IPS-15b (cell line): ENCODE measurements around the gene RAB39B.
"Not testable (repeated sequence)": the region's sequence is repeated elsewhere in the genome, so short reads cannot be mapped to it uniquely, and the experiment has no call there.

Experiments
- H3K27me3 ChIP-seq: one replicate; pipeline ENCODE4 v1.6.1; 2013; ENCODE audit warnings: low read length; ENCODE audit not compliant: control insufficient read depth, insufficient read depth
- H3K36me3 ChIP-seq: one replicate; pipeline ENCODE4 v1.6.1; 2013; ENCODE audit warnings: low read length; ENCODE audit not compliant: control insufficient read depth, insufficient read depth
- H3K4me1 ChIP-seq: one replicate; pipeline ENCODE4 v1.6.1; 2013; ENCODE audit warnings: mild to moderate bottlenecking, low read length; ENCODE audit not compliant: control insufficient read depth, insufficient read depth
- H3K4me3 ChIP-seq: one replicate; pipeline ENCODE4 v1.5.1; 2013; ENCODE audit warnings: low read depth, low read length
- H3K9ac ChIP-seq: one replicate; pipeline ENCODE4 v1.6.1; 2013; ENCODE audit warnings: low read depth, mild to moderate bottlenecking, low read length
- H3K9me3 ChIP-seq: one replicate; pipeline ENCODE4 v1.6.1; 2013; ENCODE audit warnings: mild to moderate bottlenecking, low read length; ENCODE audit not compliant: control insufficient read depth, insufficient read depth

RAB39B gene, protein sequence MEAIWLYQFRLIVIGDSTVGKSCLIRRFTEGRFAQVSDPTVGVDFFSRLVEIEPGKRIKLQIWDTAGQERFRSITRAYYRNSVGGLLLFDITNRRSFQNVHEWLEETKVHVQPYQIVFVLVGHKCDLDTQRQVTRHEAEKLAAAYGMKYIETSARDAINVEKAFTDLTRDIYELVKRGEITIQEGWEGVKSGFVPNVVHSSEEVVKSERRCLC

DNA sequence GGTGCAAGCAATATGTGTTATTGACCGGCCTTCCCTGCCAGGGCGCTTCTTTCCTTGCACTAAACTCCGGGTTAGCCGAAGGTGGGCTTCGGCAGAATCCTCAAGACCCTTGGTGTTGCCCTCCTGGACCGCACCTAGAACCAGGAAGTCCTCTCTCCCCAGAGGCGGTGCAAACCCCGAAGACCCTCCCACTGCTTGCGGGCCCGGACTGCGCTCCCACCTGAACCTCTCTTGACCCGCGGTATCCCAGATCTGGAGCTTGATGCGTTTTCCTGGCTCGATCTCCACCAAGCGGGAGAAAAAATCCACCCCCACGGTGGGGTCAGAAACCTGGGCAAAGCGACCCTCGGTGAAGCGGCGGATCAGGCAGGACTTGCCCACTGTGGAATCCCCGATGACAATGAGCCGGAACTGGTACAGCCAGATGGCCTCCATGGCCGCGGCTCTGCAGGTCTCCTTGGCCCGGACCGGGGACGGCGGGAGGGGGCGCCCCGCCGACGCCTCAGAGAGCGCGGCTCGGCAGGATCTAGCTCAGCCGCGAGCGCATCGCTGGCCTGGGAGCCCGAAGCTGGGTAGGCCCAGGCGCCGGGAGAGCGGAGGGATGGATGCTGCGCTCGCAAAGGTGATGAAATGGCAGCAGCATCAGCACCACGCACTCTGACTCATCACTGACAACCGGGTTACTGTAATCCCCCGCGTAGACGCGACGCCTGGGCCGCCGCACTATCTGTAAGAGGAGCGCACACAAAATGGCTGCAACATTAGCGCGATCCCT, at the start of gene RAB39B:
Gene RAB39B (minus strand): TSS at position 638 of the 775 bp plus-strand sequence. CDS start 203 bp downstream, at position 435.
- Histone ChIP-seq H3K36me3 (no peaks in the 10 kb centered on the region), H3K4me3 (peak within 1 kb of the TSS; percentile 42), H3K27me3 (no peaks in the 10 kb centered on the region), H3K9me3 (no peaks in the 10 kb centered on the region), H3K9ac (no peak within 1 kb of the TSS), H3K4me1 (no peaks in the 10 kb centered on the region)

DNA sequence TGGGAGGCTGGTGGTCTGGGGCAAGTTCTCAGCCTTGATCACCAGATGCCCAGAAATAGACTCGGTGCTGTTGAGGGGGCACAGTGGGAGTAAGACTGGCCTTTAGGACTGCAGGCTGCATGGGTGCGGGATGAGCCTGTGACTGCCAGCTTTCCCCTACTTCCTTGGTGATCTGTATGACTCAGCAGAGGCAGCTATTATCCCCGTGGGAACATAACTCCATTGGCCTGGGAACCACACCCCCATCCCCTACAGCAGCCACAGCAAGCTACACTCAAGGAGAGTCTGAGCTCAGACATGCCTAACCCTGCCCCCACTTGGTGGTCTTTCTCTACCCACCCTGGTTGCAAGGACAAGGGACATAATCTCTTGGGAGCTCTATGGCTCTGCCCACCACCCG, 49.5 kb upstream of the RAB39B start:
- no peaks in the 10 kb centered on the region for H3K27me3 ChIP-seq
- H3K9me3 ChIP-seq: peaks cover 3% of the 10 kb centered on the region

DNA sequence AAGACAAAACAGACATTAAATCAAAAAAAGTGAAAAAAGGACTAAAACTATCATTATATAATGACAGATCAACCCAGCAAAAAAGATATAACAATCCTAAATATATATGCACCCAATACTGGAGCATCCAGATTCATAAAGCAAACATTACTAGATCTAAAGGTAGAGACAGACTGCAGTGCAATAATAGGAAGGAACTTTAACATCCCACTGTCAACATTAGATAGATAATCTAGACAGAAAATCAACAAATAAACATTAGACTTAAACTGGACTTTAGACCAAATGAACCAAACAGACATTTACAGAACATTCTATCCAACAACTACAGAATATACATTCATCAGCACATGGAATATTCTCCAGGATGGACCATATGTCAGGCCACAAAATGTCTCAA, 29.5 kb upstream of the RAB39B start:
- H3K4me3 ChIP-seq: no peak overlapping the region
- H3K4me1 ChIP-seq: no peaks in the 10 kb centered on the region
- no peak overlapping the region for H3K9ac ChIP-seq
- H3K27me3 ChIP-seq: no peaks in the 10 kb centered on the region
- no peaks in the 10 kb centered on the region for H3K36me3 ChIP-seq
- no peaks in the 10 kb centered on the region for H3K9me3 ChIP-seq

More for the DNA sequence above, 49.5 kb upstream of the RAB39B start:
- Histone ChIP-seq H3K4me1 (no peaks in the 10 kb centered on the region), H3K4me3 (no peak overlapping the region), H3K9ac (no peak overlapping the region), H3K36me3 (no peaks in the 10 kb centered on the region)

DNA sequence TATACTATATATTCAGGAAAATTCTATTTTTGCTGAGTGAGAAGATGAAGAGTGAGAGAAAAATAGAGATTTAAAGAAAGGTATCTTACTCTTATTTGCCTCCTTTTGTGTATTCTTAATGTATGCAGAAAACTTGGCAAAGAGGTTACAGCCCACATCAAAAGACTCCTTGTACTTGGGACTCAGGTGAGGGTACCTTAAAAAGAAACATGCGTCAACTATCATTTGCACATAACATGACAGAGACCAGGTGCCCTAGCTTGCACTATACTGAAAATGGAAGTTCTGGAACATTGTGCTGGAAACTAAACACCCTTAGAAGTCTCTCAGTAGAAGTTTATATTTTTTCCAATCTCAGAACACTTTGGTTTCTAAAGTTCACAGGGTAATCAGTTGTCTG, 15.6 kb upstream of the RAB39B start:
- H3K9ac ChIP-seq: no peak overlapping the region
- peaks cover 6% of the 10 kb centered on the region for H3K9me3 ChIP-seq
- no peaks in the 10 kb centered on the region for H3K4me1 ChIP-seq
- H3K4me3 ChIP-seq: no peak overlapping the region
- H3K27me3 ChIP-seq: no peaks in the 10 kb centered on the region
- H3K36me3 ChIP-seq: no peaks in the 10 kb centered on the region

DNA sequence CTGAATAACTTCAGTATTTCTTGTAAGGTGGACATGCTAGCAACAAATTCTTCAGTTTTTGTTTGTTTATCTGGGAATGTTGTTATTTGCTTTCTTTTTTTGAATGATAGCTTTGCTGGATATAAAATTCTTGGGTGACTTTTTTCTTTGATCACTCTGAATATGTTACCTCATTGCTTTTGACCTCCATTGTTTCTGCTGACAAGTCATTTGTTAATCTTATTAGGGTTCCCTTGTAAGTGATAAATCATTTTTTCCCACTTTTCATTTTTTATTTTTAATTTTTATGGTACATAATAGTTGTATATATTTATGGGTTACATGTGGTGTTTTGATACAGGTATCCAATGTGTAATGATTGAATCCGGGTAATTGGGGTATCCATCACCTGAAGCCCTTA, 6.7 kb upstream of the RAB39B start:
- no peak overlapping the region for H3K9ac ChIP-seq
- no peaks in the 10 kb centered on the region for H3K36me3 ChIP-seq
- H3K4me1 ChIP-seq: no peaks in the 10 kb centered on the region
- no peaks in the 10 kb centered on the region for H3K27me3 ChIP-seq
- H3K9me3 ChIP-seq: no peaks in the 10 kb centered on the region
- no peak overlapping the region for H3K4me3 ChIP-seq

DNA sequence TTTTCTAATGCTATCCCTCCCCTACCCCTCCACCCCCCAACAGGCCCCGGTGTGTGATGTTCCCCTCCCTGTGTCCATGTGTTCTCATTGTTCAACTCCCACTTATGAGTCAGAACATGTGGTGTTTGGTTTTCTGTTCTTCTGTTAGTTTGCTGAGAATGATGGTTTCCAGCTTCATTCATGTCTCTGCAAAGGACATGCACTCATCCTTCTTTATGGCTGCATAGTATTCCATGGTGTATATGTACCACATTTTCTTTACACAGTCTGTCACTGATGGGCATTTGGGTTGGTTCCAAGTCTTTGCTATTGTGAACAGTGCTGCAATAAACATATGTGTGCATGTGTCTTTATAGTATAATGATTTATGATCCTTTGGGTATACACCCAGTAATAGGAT, 3.7 kb upstream of the RAB39B start:
- H3K4me3 ChIP-seq, H3K4me1 ChIP-seq, H3K27me3 ChIP-seq, H3K9me3 ChIP-seq, H3K9ac ChIP-seq, H3K36me3 ChIP-seq: not testable (repeated sequence)

DNA sequence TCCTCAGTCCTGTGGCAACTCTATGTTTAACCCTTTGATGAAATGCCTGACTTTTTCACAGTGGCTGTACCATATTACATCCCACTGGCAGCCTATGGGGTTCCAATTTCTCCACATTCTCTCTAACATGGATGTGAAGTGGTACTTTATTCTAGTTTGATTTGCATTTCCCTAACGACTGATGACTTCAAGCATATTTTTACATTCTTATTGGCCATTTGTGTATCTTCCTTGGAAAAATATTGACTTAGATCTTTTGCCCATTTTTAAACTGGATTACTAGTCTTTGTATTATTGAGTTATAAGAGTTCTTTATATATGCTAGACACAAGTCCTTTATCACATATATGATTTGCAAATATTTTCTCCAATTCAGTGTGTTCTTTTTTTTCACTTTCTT, 2.1 kb upstream of the RAB39B start:
- Histone ChIP-seq H3K36me3 (no peaks in the 10 kb centered on the region), H3K27me3 (no peaks in the 10 kb centered on the region), H3K9ac (no peak overlapping the region), H3K9me3 (no peaks in the 10 kb centered on the region), H3K4me1 (no peaks in the 10 kb centered on the region), H3K4me3 (no peak overlapping the region)

DNA sequence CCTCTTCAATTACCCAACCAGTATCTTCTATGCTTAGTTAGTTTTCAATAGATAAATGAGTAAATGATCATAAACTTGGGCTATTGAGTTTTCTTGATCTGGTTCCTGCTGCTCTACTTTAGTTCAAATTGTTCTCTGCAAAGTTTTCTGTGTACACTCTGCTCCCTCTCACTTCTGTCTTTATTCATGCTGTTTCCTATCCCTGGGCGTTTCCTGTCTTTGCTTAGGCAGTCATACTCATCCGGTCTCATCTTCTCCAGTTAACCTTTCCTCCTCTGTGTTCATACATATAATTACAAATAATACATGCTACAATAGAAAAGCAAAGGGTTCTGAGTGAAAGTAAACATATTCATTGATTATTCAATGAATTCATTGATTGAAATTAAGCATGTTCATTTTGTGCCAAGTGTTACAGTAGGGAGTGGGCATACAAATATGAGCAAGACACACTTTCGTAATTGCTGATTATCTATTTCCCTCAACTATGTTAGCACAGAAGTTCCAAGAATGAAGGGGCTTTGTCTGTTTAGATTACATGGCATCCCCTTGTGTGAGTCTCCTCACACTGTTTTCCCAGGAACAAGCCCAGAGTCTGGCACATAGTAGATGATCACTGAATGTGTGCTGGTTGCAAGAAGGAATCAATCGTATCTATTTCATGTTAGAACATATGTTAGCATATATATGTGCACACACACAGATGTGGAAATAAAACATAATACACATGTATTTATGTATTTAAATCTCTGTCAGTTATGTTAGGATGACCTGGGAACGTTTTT, 1.1 kb downstream of the RAB39B start:
- Histone ChIP-seq H3K4me3 (peak overlapping the region; percentile 42), H3K9me3 (no peaks in the 10 kb centered on the region), H3K9ac (no peak overlapping the region), H3K36me3 (no peaks in the 10 kb centered on the region), H3K4me1 (no peaks in the 10 kb centered on the region), H3K27me3 (no peaks in the 10 kb centered on the region)

DNA sequence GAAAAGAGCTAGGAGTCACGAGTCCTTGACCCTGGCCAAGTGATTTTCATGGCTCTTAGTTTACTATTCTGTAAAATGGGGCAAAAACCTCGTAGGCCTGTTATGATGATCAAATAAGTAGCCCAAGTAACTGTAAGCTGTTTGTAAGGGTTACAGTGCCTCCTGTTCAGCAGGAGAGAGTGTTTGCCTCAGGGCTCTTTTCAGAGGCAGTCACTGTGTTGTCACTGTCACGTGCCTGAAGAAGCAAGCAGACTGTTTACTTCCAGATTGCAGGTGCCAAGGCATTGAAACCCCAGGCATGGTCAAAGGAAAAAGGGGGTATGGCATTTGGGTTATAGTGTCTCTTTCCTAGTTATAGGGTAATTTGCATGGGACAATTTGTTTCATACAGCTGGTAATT, 4.5 kb downstream of the RAB39B start:
- H3K9me3 ChIP-seq: no peaks in the 10 kb centered on the region
- H3K36me3 ChIP-seq: no peaks in the 10 kb centered on the region
- no peak overlapping the region for H3K4me3 ChIP-seq
- H3K9ac ChIP-seq: no peak overlapping the region
- H3K4me1 ChIP-seq: no peaks in the 10 kb centered on the region
- no peaks in the 10 kb centered on the region for H3K27me3 ChIP-seq

DNA sequence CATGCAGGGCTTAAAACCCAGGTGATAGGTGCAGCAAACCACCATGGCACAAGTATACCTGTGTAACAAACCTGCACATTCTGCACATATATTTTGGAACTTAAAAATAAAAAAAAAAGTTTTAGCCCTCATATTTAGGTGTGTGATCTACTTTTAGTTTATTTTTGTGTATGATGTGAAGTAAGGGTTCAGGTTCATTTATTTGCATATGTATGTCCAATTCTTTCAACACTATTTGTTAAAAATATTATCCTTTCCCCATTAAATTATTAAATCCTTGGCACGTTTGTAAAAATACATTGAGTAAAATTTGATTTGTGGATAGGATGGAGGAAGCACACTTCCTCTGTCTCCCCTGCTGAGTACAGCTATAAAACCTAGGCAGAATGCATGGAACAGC, 12.9 kb downstream of the RAB39B start:
- Histone ChIP-seq H3K9me3 (no peaks in the 10 kb centered on the region), H3K36me3 (no peaks in the 10 kb centered on the region), H3K27me3 (no peaks in the 10 kb centered on the region), H3K4me1 (no peaks in the 10 kb centered on the region), H3K9ac (no peak overlapping the region), H3K4me3 (no peak overlapping the region)

DNA sequence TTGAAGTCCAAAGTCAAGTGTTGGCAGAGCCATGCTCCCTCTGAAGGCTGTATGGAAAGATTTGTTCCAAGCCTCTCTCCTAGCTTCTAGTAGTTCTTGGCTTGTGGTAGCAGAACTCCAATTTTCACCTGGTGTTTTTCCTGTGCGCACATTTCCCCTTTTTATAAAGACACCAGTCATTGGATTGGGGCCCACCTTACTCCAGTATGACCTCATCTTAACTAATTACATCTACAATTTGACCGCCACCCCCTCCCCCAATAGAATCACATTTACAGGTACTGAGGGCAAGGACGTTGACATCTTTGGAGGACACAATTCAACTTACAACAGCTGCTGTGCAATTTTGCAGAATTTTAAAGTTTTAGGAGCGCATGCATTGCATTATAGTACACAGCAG, 16.8 kb downstream of the RAB39B start:
- H3K9ac ChIP-seq: no peak overlapping the region
- H3K4me3 ChIP-seq: no peak overlapping the region
- H3K36me3 ChIP-seq: no peaks in the 10 kb centered on the region
- H3K4me1 ChIP-seq: no peaks in the 10 kb centered on the region
- no peaks in the 10 kb centered on the region for H3K27me3 ChIP-seq
- no peaks in the 10 kb centered on the region for H3K9me3 ChIP-seq

DNA sequence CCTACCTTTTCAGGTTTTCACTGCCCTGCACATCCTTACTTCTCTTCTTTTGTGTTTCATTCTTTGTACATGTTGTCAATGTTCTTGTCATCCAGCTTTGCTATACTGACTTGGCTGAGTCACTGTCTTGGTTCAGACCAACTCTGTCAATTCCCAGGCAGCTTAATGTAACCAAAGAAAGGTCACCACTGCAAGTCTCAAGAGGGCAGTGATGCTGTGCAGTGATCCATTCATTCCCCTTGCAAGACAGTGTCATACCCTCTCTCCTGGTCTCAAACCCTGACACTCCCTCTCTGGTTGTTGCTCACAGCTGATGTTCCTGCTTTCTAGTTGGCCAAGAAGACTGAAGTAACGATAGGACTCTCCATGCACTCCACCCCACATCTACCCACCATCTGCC, 17.5 kb downstream of the RAB39B start:
- H3K4me3 ChIP-seq: no peak overlapping the region
- H3K4me1 ChIP-seq: no peaks in the 10 kb centered on the region
- H3K9me3 ChIP-seq: no peaks in the 10 kb centered on the region
- H3K27me3 ChIP-seq: no peaks in the 10 kb centered on the region
- H3K9ac ChIP-seq: no peak overlapping the region
- H3K36me3 ChIP-seq: no peaks in the 10 kb centered on the region
